ENCODE data around the gene PCDHGC4. TPM values are rescaled to one million over a fixed set of nuclear protein-coding genes. Genes with fewer than 3 reads are reported as not detected.

The PCDHGC4 gene
- total RNA-seq, 3 donors from 2014 or later (not counting 1 experiment from before 2014, with no cell fraction given) = 0.31 to 0.84 (median 0.45) TPM

- H3K4me3 ChIP-seq (ENCODE audit: low read length) = no peak overlapping the region
- H3K4me1 Mint-ChIP-seq = no peaks in the 10 kb centered on the region
- intact Hi-C loops (cut with micrococcal nuclease) = no loop called here
- WGBS (ENCODE audit: insufficient coverage) = 96% methylated on average over 9 of the region's 9 CpGs
- no peak for ATAC-seq
- TF ChIP-seq CTCF (IDR thresholded peaks at IDR 0.05) = no peak
- no peak overlapping the region for H3K4me3 Mint-ChIP-seq
- no peak overlapping the region for H3K27ac ChIP-seq (ENCODE audit: low read length)
- DNase-seq = no peak
- no peak overlapping the region for H3K27ac Mint-ChIP-seq
- H3K36me3 Mint-ChIP-seq = no peaks in the 10 kb centered on the region
- peaks cover 8 to 14% of the 10 kb centered on the region in 2 donors for H3K27me3 Mint-ChIP-seq (ENCODE audit: low read depth in 2 of 2)
- peaks cover 0 to 2% of the 10 kb centered on the region in 2 donors for H3K9me3 Mint-ChIP-seq
- no peaks in the 10 kb centered on the region for H3K9me3 ChIP-seq (ENCODE audit: control insufficient read depth, insufficient read depth, low read length)
- no peaks in the 10 kb centered on the region for H3K36me3 ChIP-seq (ENCODE audit: control insufficient read depth, insufficient read depth, low read length)
- peaks cover 8% of the 10 kb centered on the region for H3K27me3 ChIP-seq (ENCODE audit: control insufficient read depth, insufficient read depth, low read length)
- no peaks in the 10 kb centered on the region for H3K4me1 ChIP-seq (ENCODE audit: control insufficient read depth, insufficient read depth, low read length)
These were observed 44.5 kb upstream of the PCDHGC4 start for GRCh38 chr5:141440341-141440740.

- Mint-ChIP-seq H3K27me3 (ENCODE audit: low read depth in 2 of 2) (peaks cover 16 to 17% of the 10 kb centered on the region in 2 donors), H3K27ac (no peak overlapping the region), H3K36me3 (no peaks in the 10 kb centered on the region), H3K4me3 (no peak overlapping the region), H3K4me1 (no peaks in the 10 kb centered on the region), H3K9me3 (peaks cover 0 to 2% of the 10 kb centered on the region in 2 donors)
- H3K27ac ChIP-seq (ENCODE audit: low read length) = no peak overlapping the region
- H3K9me3 ChIP-seq (ENCODE audit: control insufficient read depth, insufficient read depth, low read length) = no peaks in the 10 kb centered on the region
- ATAC-seq (no peak), DNase-seq (no peak)
- TF ChIP-seq CTCF (IDR thresholded peaks at IDR 0.05) = no peak
- 63% methylated on average over 50 of the region's 50 CpGs for WGBS (ENCODE audit: insufficient coverage)
- H3K27me3 ChIP-seq (ENCODE audit: control insufficient read depth, insufficient read depth, low read length) = peaks cover 5% of the 10 kb centered on the region
- intact Hi-C loops (cut with micrococcal nuclease) = no loop called here
- no peaks in the 10 kb centered on the region for H3K4me1 ChIP-seq (ENCODE audit: control insufficient read depth, insufficient read depth, low read length)
- no peaks in the 10 kb centered on the region for H3K36me3 ChIP-seq (ENCODE audit: control insufficient read depth, insufficient read depth, low read length)
- H3K4me3 ChIP-seq (ENCODE audit: low read length) = no peak overlapping the region
These were observed 43.2 kb upstream of the PCDHGC4 start for GRCh38 chr5:141441571-141442170.

GRCh38 chr5:141465351-141465750, 19.5 kb upstream of the PCDHGC4 start:
- no peak for ATAC-seq
- no peak for TF ChIP-seq CTCF (IDR thresholded peaks at IDR 0.05)
- no peak overlapping the region for H3K27ac Mint-ChIP-seq
- no peaks in the 10 kb centered on the region for H3K36me3 Mint-ChIP-seq
- no peaks in the 10 kb centered on the region for H3K4me1 Mint-ChIP-seq
- Histone ChIP-seq H3K27me3 (ENCODE audit: control insufficient read depth, insufficient read depth, low read length) (no peaks in the 10 kb centered on the region), H3K27ac (ENCODE audit: low read length) (no peak overlapping the region), H3K36me3 (ENCODE audit: control insufficient read depth, insufficient read depth, low read length) (no peaks in the 10 kb centered on the region), H3K4me3 (ENCODE audit: low read length) (no peak overlapping the region), H3K4me1 (ENCODE audit: control insufficient read depth, insufficient read depth, low read length) (no peaks in the 10 kb centered on the region), H3K9me3 (ENCODE audit: control insufficient read depth, insufficient read depth, low read length) (no peaks in the 10 kb centered on the region)
- 97% methylated on average over 3 of the region's 3 CpGs for WGBS (ENCODE audit: insufficient coverage)
- intact Hi-C loops (cut with micrococcal nuclease) = no loop called here
- no peak for DNase-seq
- no peaks in the 10 kb centered on the region for H3K9me3 Mint-ChIP-seq
- H3K27me3 Mint-ChIP-seq (ENCODE audit: low read depth in 2 of 2) = peaks cover 0 to 9% of the 10 kb centered on the region in 2 donors
- H3K4me3 Mint-ChIP-seq = no peak overlapping the region

GRCh38 chr5:141475625-141476131, 9.2 kb upstream of the PCDHGC4 start, which contains the start of gene PCDHGC3:
Gene PCDHGC3 (plus strand): TSS chr5:141475966. CDS start chr5:141476117, 151 bp downstream.
- no peaks in the 10 kb centered on the region for H3K36me3 ChIP-seq (ENCODE audit: control insufficient read depth, insufficient read depth, low read length)
- WGBS (ENCODE audit: insufficient coverage) = 1% methylated on average over 28 of the region's 28 CpGs
- H3K9me3 Mint-ChIP-seq = no peaks in the 10 kb centered on the region
- H3K4me1 ChIP-seq (ENCODE audit: control insufficient read depth, insufficient read depth, low read length) = peaks cover 17% of the 10 kb centered on the region
- H3K4me3 ChIP-seq (ENCODE audit: low read length) = peak within 1 kb of the TSS; percentile 31
- H3K9me3 ChIP-seq (ENCODE audit: control insufficient read depth, insufficient read depth, low read length) = no peaks in the 10 kb centered on the region
- no peak within 1 kb of the TSS for H3K27ac ChIP-seq (ENCODE audit: low read length)
- no peak within 1 kb of the TSS for H3K27ac Mint-ChIP-seq
- H3K27me3 Mint-ChIP-seq (ENCODE audit: low read depth in 2 of 2) = peaks cover 48 to 57% of the 10 kb centered on the region in 2 donors
- TF ChIP-seq CTCF (IDR thresholded peaks at IDR 0.05) = no peak
- H3K27me3 ChIP-seq (ENCODE audit: control insufficient read depth, insufficient read depth, low read length) = peaks cover 28% of the 10 kb centered on the region
- DNase-seq (peak in 1 of 2 donors; percentile 36), ATAC-seq (peak in 2 of 3 donors; percentile 54 to 85)
- peak within 1 kb of the TSS; percentile 89 for H3K4me3 Mint-ChIP-seq
- no peaks in the 10 kb centered on the region for H3K36me3 Mint-ChIP-seq
- intact Hi-C loops (cut with micrococcal nuclease) = no loop called here
- H3K4me1 Mint-ChIP-seq = peaks cover 19 to 22% of the 10 kb centered on the region in 2 donors

Measured in natural killer cell (primary cell).